ENCODE measurements around the gene DYNC1H1.
A peak's percentile ranks its signal among the peaks of the same experiment; 100 is the strongest.
"Not testable (repeated sequence)": the region's sequence is repeated elsewhere in the genome, so short reads cannot be mapped to it uniquely, and the experiment has no call there.

DYNC1H1 gene

DNA sequence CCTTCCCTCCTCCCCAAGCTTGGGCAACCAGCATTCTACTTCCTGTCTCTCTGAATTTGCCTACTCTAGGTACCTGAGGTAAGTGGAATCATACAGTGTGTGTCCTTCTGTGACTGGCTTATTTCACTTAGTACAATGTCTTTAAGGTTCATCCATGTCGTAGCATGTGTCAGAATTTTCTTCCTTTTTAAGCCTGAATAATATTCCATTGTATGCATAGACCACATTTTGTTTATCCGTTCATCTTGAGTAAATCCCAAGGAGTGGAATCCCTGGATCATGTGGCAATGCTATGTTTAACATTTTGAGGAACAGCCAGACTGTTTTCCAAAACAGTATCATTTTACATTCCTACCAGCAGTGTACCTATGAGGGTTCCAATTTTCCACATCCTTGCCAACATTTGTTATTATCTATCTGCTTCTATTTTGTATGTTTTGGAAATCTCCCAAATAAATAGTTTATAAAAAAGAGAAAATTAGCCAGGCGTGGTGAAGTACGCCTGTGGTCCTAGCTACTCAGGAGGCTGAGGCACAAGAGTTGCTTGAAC, 110.1 kb downstream of the DYNC1H1 start:
- no peak for DNase-seq

DNA sequence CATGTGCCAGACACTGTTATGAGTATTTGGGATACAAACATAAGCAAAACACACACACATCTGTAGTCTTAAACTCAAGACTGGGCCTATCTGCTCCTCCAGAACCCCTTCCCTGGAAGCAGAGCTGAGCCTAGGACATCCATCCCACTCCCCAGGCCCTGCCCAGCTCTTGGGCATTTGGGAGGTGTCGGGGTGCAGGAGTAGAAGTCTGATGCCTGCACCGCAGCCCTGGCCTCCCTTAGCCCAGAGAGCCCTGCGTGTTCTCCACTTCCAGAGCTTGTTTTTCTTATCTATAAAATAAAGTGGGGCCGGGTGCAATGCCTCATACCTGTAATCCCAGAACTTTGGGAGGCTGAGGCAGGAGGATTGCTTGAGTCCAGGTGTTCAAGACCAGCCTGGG, 110.8 kb downstream of the DYNC1H1 start:
- no peak for DNase-seq

GRCh38 chr14:102077382-102077709, 113.0 kb downstream of the DYNC1H1 start:
- DNase-seq = no peak

GRCh38 chr14:102078361-102078791, 114.0 kb downstream of the DYNC1H1 start:
- not testable (repeated sequence) for DNase-seq

DNA sequence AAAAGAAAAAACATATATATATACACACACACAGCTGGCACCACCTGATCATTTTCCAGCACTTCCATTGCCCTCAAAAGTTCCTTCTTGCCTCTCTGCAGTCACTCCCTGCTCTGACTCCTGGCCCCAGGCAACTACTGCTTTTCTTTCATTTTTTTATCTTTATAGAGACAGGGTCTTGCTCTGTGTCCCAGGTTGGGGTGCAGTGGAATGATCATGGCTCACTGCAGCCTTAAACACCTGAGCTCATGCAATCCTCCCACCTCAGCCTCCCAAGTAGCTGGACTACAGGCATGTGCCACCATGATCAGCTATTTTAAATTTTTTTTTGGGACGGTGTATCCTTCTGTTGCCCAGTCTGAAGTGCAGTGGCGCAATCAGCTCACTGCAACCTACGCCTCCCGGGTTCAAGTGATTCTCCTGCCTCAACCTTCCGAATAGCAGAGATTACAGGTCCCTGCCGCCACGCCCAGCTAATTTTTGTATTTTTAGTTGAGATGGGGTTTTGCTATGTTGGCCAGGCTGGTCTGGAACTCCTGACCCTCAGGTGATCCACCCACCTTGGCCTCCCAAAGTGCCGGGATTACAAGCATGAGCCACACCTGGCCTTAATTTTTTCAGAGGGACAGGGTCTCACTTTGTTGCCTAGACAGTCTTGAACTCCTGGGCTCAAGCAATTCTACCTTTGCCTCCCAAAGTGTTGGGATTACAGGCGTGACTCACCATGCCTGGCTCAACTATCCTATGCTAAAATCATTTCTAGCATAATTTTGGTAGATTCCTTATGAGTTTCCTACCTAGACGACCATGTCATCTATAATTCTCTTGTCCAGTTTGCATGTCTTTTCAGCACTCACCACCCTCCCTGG, 114.7 kb downstream of the DYNC1H1 start:
- DNase-seq = no peak

DNA sequence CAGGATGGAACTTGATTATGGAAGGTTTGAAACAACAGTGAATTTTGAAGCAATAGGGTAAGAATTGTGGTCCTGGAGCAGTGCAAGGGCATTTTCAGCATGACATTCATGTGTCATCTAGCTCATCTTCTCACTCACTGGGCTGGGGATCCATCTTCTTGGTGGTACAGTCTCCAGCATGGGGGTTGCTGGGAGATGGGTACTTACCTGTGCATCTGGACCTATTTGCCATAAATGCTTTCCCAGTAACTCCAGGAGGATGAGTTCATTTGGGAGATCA, 115.3 kb downstream of the DYNC1H1 start:
- no peak for DNase-seq

DNA sequence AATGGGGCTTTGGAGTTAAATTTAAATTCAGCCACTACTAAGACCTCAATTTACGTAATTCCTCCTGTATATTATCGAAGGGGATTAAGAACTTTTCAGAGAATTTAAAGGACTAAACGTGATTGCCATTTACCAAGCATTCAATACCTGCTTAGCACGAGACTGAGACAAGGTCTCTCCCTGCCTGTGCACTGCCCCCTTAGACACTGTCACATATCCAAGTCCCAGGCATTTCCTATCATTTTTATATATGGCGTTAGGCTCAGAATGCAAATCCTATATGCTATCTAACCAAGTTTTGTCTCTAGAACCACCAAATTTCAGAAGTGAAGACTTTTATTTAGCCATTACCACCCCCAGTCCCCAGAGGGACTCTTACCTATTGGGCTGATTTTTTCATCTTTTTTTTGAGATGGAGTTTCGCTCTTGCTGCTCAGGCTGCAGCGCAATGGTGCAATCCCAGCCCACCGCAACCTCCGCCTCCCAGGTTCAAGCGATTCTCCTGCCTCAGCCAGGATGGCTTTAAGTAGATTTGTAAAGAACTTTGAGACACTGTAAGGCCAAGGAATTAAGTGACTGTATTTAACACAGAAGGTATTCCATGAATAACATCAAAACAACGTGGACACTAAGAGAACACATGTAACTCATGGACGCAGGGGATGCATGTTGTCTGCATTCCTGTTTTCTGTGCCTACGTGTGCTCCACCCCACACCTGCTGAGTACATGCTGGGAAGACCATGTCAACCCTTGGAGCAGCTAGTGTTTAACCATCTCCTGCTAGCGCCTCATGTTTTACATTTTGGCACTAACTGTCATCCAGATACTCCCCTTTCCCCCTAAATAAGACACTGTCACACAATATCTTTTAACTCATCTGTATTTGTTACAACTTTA, 116.1 kb downstream of the DYNC1H1 start:
- DNase-seq = no peak

GRCh38 chr14:102081231-102082080, 117.1 kb downstream of the DYNC1H1 start:
- DNase-seq = no peak

DNA sequence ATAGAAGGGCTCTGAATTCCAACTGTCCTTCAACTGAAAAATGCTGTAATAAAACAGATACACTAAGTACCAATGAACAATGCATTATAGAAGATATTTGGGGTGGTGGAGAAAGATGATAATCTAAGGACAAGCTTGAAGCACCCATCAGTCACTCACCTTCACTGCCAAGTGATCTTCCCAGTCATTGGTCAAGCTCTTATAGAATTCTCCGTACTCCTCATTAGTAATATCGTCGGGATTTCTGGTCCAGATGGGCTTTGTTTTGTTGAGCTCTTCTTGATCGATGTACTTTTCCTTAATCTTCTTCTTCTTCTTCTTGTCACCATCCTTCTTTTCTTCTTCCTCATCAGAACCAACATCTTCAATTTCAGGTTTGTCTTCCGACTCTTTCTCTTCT, 120.1 kb downstream of the DYNC1H1 start:
- DNase-seq = not testable (repeated sequence)

GRCh38 chr14:102084931-102085330, 120.6 kb downstream of the DYNC1H1 start:
- DNase-seq = no peak

GRCh38 chr14:102085488-102085887, 121.1 kb downstream of the DYNC1H1 start:
- DNase-seq = no peak

- DNase-seq = peak; percentile 64
These were observed 121.8 kb downstream of the DYNC1H1 start for GRCh38 chr14:102085948-102086708.

DNA sequence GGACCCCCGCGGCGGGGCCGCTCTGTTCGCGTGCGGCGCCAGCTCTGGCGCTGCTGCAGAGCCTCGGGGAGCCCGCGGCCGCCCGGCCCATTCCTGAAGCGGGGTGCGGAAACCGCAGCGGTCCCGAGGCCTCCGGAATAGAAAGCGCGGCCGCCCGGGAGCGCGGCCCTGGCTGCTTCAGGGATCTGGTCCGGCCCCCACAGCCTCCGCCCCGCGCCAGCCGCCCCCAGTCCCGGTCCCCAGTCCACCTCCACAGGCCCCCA, 122.3 kb downstream of the DYNC1H1 start:
- DNase-seq = no peak

DNA sequence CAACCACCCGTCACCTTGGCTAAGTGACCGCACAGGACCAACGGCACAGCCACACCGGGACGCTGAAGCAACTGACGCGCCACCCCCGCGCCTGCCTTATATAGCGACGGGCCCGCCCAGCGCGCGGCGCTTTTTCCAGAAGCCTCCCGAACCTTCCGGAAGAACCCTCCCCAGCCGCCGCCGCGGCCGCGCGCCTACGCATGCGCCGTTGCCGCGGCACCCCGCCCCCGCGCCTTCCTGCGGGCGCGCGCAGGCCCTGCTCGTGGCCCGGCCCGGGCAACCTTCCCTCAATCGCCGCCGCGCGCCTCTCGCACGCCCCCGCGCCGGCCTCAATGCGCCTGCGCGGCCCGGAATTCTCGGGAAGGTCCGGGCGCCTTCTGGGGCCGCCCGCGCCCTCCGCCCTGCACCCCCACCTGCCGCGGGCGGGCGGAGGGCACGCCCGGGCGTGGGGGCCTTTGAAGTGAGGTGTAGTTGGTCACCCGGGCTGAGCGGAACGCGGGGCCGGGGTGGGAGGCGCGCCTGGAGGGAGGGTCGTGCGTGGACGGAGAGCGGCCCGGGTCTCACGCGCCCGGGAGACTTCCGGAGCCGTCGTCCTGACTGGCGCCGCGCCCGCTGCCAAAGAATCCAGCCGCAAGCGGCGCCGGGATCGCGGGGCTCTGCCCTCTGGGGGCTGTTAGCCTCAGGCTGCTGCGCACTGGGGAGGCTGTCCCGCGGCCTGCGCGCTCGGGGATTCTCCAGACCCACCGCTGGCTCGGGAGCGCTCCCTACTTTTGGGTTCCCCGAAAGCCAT, 122.8 kb downstream of the DYNC1H1 start, which contains the start of gene HSP90AA1:
TSS of gene HSP90AA1 (minus strand) at position 73 of the 790 bp plus-strand sequence. CDS start 666 bp downstream, outside the sequence.
- DNase-seq = peak; percentile 92

GRCh38 chr14:102087762-102088011, 123.3 kb downstream of the DYNC1H1 start:
- DNase-seq = no peak

- DNase-seq = peak; percentile 46
These were observed 123.8 kb downstream of the DYNC1H1 start for GRCh38 chr14:102088012-102088792.

DNA sequence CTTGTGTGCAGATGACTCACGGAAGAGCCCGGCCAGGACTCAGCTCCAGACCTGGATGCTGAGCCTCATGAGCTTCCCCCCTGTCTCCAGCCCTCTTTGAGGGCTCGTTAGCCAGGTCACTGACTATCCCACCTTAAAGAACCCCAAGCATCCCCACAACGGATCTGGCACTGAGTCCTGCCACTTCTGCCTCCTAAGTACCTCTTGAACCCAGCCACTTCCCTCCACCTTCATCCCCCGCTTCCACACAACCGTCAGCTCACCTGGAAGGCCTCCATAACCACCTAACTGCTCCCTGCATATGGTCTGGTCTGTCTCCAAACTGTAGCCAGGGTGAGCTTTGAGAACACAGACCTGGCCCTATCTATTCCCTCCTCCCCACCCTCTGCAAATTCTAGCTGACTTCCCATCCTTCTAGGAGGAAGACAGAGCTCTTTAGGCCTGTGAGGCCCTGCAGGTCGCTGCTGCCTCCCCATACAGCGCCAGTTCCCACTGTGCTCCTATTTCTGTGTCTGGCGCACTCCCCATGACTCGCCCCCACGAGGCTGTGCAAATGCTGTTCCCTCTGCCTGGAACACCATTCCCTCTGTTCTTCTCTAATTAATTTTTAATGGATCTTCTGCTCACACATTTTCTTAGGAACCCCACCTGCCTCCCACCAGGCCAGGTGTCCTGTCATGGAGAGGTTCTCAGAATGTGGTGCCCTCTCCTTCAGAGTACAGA, 125.4 kb downstream of the DYNC1H1 start:
- no peak for DNase-seq

GRCh38 chr14:102090713-102091112, 126.3 kb downstream of the DYNC1H1 start:
- no peak for DNase-seq

DNA sequence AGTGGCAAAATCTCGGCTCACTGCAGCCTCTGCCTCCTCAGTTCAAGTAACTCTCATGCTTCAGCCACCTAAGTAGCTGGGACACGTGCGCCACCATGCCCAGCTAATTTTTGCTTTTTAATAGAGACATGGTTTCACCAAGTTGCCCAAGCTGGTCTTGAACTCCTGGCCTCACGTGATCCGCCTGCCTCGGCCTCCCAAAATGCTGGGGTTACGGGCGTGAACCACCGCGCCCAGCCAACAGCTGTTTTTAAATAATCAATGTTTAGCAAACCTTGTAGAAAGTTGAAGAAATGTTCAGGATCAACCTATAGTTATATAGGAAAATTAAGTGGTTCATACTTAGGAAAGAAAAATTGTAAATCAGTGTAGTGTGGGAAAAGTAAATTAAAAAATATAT, 128.4 kb downstream of the DYNC1H1 start:
- DNase-seq = no peak

DNA sequence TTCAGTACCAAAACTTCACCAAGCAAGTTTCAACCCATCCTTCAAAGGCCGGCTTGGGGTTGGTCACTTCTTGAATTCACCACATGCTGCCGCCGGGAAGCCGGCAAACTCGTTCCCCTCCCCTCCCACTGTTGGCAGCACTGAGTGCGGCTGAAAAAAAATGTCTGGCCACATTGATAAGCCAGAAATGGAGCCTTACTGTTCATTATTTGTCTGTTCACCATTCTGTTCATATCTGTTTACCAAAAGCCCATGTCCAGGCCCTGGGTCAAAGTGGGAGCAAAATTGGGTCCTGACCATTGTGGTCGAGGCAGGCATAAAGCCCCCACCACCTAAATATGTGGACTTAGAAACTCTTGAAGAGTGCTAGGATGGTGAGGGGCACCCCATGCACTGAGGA, 129.7 kb downstream of the DYNC1H1 start:
- no peak for DNase-seq

Measured in fibroblast of skin of back (primary cell).